HG03196 (cell line): ENCODE data around the gene POLR3E.

Experiments used
- ATAC-seq: cut with Tn5 transposase; IDR thresholded peaks from one replicate; pipeline ENCODE4 v1.9.1; 2021; ENCODE audit not compliant: unreplicated experiment

The POLR3E gene, protein sequence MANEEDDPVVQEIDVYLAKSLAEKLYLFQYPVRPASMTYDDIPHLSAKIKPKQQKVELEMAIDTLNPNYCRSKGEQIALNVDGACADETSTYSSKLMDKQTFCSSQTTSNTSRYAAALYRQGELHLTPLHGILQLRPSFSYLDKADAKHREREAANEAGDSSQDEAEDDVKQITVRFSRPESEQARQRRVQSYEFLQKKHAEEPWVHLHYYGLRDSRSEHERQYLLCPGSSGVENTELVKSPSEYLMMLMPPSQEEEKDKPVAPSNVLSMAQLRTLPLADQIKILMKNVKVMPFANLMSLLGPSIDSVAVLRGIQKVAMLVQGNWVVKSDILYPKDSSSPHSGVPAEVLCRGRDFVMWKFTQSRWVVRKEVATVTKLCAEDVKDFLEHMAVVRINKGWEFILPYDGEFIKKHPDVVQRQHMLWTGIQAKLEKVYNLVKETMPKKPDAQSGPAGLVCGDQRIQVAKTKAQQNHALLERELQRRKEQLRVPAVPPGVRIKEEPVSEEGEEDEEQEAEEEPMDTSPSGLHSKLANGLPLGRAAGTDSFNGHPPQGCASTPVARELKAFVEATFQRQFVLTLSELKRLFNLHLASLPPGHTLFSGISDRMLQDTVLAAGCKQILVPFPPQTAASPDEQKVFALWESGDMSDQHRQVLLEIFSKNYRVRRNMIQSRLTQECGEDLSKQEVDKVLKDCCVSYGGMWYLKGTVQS

GRCh38 chr16:22297114-22297870, at the start of gene POLR3E:
TSS of gene POLR3E (plus strand) at chr16:22297409. CDS start at chr16:22302969, 5,560 bp downstream.
- peak; percentile 77 for ATAC-seq

DNA sequence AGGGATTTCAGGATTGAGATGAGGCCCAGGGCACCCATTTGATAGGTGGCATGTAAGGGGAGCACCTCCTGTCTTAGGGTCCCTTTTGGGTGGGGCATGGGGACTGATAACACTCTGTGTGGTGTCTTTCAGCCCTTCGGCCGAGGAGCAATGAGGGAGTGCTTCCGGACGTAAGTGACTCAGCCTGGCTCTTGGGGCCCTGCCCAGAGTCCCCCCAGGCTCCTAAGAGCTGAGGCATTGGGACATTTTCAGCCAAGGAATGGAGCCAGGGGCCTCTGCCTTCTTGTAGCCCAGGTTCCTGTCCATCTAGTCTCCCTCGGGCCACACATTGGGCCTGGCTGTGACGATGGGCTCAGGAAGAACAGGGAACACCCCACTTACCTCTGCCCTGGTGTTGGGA, 46.7 kb upstream of the POLR3E start:
- no peak for ATAC-seq

- no peak for ATAC-seq
These were observed 44.9 kb upstream of the POLR3E start for GRCh38 chr16:22252317-22252716.

DNA sequence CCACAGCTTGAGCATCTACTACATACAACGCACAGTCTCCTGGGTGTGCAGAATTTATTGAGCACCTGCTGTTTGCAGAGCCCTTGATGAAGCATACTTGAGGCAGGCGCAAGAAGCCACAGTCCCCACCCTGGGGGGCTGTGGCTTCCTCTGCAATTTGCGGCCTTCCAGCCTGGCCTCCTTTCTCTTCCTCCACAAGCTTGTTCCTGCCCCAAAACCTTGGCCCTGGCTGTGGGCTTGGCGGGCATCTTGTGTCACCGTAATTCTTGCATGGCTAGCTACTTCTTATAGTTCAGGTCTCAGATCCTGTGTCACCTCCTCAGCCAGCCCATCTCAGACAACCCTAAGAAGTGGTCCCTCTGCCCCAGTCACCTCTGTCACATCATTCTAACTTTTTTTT, 43.9 kb upstream of the POLR3E start:
- ATAC-seq, result no peak

GRCh38 chr16:22255335-22255734, 41.9 kb upstream of the POLR3E start:
- ATAC-seq, result no peak

DNA sequence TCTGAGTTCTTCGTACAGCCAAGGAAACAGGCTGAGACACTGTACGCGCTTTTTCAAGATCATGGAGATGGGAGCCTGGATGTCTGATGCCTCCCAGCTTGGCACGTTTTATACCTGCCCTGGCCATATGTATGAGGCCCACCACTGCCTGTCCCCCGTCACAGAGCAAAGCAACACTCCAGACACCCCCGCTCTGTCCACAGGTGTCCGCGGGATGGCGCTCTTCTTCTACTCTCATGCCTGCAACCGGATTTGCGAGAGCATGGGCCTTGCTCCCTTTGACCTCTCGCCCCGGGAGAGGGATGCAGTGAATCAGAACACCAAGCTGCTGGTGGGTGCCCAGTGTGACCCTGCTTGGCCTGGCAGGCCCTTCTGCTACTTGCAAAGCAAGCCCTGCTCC, 39.8 kb upstream of the POLR3E start:
- no peak for ATAC-seq

GRCh38 chr16:22260490-22260889, 36.7 kb upstream of the POLR3E start:
- ATAC-seq, result no peak

DNA sequence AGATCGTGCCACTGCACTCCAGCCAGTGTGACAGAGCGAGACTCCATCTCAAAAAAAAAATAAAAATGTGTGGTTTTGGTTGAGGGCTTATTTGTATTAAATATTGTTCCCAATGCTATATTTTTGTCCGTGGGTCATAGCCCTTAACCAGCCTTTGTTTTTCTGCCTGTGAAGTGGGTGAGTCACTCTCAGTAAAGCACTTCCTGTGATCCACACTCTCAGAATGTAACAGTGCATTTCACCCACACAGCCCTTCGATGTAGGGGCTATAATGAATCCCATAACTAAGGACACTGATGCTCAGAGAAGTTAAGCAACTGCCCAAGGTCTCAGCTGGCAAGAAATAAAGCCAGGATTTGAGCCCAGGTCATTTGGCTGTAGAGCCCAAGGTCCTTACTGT, 34.7 kb upstream of the POLR3E start:
- ATAC-seq, result no peak

DNA sequence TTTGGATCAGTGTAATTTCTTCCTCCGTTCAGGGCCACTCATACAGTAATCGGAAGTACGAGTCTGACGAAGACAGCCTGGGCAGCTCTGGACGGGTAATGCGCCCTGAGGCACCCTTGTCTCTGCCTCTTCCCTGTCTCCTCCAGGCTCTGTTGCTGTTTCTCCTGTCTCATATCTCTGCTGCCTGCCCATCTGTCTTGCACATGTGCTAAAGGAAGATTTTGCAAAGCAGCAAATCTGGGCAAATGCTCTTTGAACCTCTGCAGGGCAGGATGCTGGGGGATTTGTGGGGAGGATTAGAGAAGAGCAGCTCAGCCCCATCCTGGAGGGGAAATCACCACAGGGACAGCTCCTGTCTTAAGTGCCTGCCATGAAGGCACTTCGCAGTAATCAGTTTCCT, 32.4 kb upstream of the POLR3E start:
- no peak for ATAC-seq

DNA sequence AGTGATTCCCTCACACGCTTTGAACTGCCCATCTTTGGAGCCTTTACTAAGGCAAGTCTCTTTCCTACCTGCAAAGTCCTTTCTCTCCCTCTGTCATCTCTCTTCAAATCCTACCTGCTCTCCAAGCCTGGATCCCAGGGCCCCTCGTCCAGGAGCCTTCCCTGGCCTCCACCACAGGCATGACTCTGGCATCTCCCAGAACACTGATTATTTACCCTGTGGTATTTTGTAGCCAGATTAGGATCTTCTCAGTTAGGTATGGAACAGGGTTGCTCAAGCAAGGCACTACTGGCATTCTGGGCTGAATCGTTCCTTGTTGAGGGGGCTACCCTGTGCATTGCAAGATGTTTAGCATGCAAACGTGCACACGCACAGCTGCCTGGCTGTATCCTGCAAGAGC, 31.9 kb upstream of the POLR3E start:
- ATAC-seq, result no peak

GRCh38 chr16:22266546-22266945, 30.7 kb upstream of the POLR3E start:
- no peak for ATAC-seq

GRCh38 chr16:22267764-22268163, 29.4 kb upstream of the POLR3E start:
- no peak for ATAC-seq

- no peak for ATAC-seq
These were observed 26.7 kb upstream of the POLR3E start for GRCh38 chr16:22270525-22270924.

GRCh38 chr16:22272870-22273650, 24.1 kb upstream of the POLR3E start:
- no peak for ATAC-seq

DNA sequence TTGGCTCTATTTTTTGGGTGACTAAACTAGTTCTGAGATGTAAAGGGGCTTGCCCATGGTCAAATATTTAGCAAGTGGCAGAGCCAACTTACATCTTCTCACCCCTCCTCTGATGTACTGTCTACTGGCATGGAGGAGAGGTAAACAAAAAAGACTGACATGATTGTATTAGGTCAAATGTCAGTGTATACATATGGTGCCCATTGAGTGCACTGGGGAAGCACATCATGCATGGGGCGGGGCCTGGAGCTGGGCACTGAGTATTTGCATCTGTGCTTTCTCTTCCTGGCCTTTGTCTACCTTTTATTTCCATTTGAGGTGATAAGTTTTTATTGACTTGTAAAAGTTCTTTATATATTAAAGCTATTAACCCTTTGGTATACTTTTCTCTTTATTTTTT, 22.3 kb upstream of the POLR3E start:
- ATAC-seq, result no peak

- no peak for ATAC-seq
These were observed 18.6 kb upstream of the POLR3E start for GRCh38 chr16:22278441-22279230.

DNA sequence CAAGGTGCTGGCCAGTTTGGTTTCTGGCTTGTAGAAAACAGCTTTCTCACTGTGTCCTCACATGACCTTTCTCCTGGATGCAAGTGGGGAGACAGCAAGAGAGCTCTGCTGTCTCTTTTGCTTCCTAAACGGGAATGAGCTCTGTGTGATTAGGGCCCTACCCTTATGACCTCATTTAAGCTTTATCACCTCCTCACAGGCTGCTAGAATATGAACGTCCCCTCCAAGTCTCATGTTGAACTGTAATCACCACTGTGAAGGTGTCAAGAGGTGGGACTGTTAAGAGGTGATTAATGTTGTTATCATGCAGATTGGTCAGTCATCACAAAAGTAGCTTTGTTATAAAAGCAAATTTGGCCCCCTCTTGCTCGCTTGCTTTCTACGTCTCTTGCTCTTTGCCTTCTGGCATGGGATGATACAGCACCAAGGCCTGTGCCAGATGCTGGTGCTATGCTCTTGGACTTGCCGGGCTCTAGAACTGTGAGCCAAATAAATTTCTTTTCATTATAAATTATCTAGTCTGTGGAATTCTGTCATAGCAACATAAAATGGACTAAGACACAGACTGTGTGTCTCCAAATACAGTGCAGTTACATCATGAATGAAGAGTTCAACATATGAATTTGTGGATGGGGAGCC, 14.8 kb upstream of the POLR3E start:
- ATAC-seq, result no peak

- ATAC-seq, result no peak
These were observed 12.6 kb upstream of the POLR3E start for GRCh38 chr16:22284637-22285036.

- no peak for ATAC-seq
These were observed 12.1 kb upstream of the POLR3E start for GRCh38 chr16:22285080-22285479.

DNA sequence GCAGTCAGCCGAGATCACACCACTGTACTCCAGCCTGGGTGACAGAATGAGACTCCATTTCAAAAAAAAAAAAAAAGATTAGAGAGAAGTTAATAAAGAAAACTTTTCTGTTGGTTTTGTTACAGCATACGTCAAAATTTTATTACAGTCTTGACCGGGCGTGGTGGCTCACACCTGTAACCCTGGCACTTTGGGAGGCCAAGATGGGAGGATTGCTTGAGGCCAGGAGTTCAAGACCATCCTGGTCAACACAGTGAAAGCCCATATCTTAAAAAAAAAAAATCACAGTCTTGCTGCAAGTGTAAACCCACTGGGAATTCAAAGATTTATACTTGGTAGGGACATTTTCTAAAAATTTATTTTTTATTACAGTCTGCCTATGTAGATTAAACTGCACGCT, 6.2 kb upstream of the POLR3E start:
- no peak for ATAC-seq
